HepG2 (cell line): Measurements from ENCODE around the gene MCC. TPM values are rescaled to one million over a fixed set of nuclear protein-coding genes. Genes with fewer than 3 reads are reported as not detected.

ENCODE experiments used
- ATAC-seq: fragments of 200-7000 bp; cut with Tn5 transposase; 3 replicates; pipeline ENCODE4 v1.9.1; 2020; ENCODE audit warnings: mild to moderate bottlenecking, moderate library complexity
- BruUV-seq: library from RNA; stranded (reverse); fragments of 400-500 nt; replicated peaks from 2 replicates; lab custom pipeline; 2021; lab: Mats Ljungman, UMichigan
- CTCF ChIA-PET: fragments of 300-600 bp; formaldehyde crosslinking; extraction: SDS; loops from one replicate; lab custom pipeline; 2021; ENCODE audit warnings: low total read pairs, inconsistent platforms, low intra/inter-chr PET ratio; lab: Yijun Ruan, JAX
- POLR2A ChIA-PET: fragments of 350-600 bp; sonication (Branson Sonifier 250); formaldehyde crosslinking; loops from one replicate; lab custom pipeline; 2020; ENCODE audit warnings: antibody characterized with exemption, inconsistent platforms; lab: Yijun Ruan, JAX
- DNase-seq: peaks from one replicate; pipeline ENCODE4 v3.0.0-alpha.2; 2015; ENCODE audit warnings: low spot score
- FAIRE-seq: peaks from 3 replicates; lab custom pipeline; 2011; peaks lifted over from hg19 to GRCh38; lab: Jason Lieb, UNC
- H2AFZ ChIP-seq: one replicate; pipeline ENCODE4 v1.6.1; 2011; ENCODE audit warnings: low read length, inconsistent platforms
- H3K27ac ChIP-seq: fragments of 300-600 bp; 3 replicates; pipeline ENCODE4 v1.8.0; 2011; ENCODE audit warnings: mixed run types, mild to moderate bottlenecking, mixed read lengths, low read length, inconsistent platforms; ENCODE audit not compliant: insufficient read depth; ENCODE audit errors: extremely low read length
- H3K27me3 ChIP-seq, 2 experiments: fragments of 200-600 bp in 1 of 2; 2 replicates in 1 of 2; 3 replicates in 1 of 2; pipeline versions ENCODE4 v1.6.0 to v1.8.0; 2011; ENCODE audit warnings: low read length in 2 of 2, mild to moderate bottlenecking in 2 of 2, moderate library complexity in 2 of 2, inconsistent platforms in 1 of 2; ENCODE audit not compliant: insufficient read depth in 2 of 2, control insufficient read depth in 1 of 2
- H3K36me3 ChIP-seq, 2 experiments: fragments of 200-600 bp in 1 of 2; replicated peaks in 1 of 2; 2 replicates in 1 of 2; 3 replicates in 1 of 2; pipeline versions ENCODE4 v1.5.1 to v1.8.0; 2011; ENCODE audit warnings: low read length in 2 of 2, inconsistent platforms in 1 of 2; ENCODE audit not compliant: insufficient read depth in 2 of 2, control insufficient read depth in 1 of 2
- H3K4me1 ChIP-seq: 2 replicates; pipeline ENCODE4 v1.5.1; 2012; ENCODE audit warnings: low read length, inconsistent platforms; ENCODE audit not compliant: insufficient read depth
- H3K4me2 ChIP-seq: 2 replicates; pipeline ENCODE4 v1.6.0; 2011; ENCODE audit warnings: low read depth, low read length, inconsistent platforms
- H3K4me3 ChIP-seq, 3 experiments: fragments of 200-600 bp in 1 of 3; sonication (generic), shearing (Covaris generic) in 1 of 3; replicated peaks in 1 of 3; 2 replicates each; pipeline ENCODE4 v1.5.1; 2011 to 2016; ENCODE audit warnings: low read length in 3 of 3, inconsistent platforms in 2 of 3, low read depth in 2 of 3, mild to moderate bottlenecking in 2 of 3, control low read depth in 1 of 3, mixed read lengths in 1 of 3; ENCODE audit not compliant: insufficient read depth in 1 of 3
- H3K79me2 ChIP-seq: one replicate; pipeline ENCODE4 v1.6.1; 2011; ENCODE audit warnings: low read length, inconsistent platforms; ENCODE audit not compliant: insufficient read depth
- H3K9ac ChIP-seq: 2 replicates; pipeline ENCODE4 v1.6.0; 2011; ENCODE audit warnings: mild to moderate bottlenecking, low read depth, low read length, inconsistent platforms; ENCODE audit not compliant: insufficient read depth
- H3K9me3 ChIP-seq: 2 replicates; pipeline ENCODE4 v1.5.1; 2012; ENCODE audit warnings: mild to moderate bottlenecking, low read length
- H4K20me1 ChIP-seq: 2 replicates; pipeline ENCODE4 v1.6.0; 2011; ENCODE audit warnings: inconsistent platforms, mild to moderate bottlenecking, low read length, moderate library complexity; ENCODE audit not compliant: insufficient read depth
- CBX2 ChIP-seq, 2 experiments: fragments of 200-600 bp in 1 of 2; sonication (generic); formaldehyde crosslinking in 1 of 2; IDR thresholded peaks; 2 replicates each; pipeline versions ENCODE4 v1.7.0 to v1.8.1; 2018 to 2022; ENCODE audit warnings: low read depth in 2 of 2, low read length in 1 of 2, mild to moderate bottlenecking in 1 of 2, missing genetic modification reagents in 1 of 2
- CHCHD3 ChIP-seq: sonication (generic); formaldehyde crosslinking; IDR thresholded peaks from 2 replicates; pipeline ENCODE4 v1.8.0; 2022; ENCODE audit warnings: mild to moderate bottlenecking, missing genetic modification reagents, moderate library complexity
- EZH2 ChIP-seq: conservative IDR thresholded peaks from 2 replicates; pipeline ENCODE4 v1.6.1; 2012; ENCODE audit warnings: mild to moderate bottlenecking, low read depth, low read length, moderate library complexity
- KLF12 ChIP-seq: sonication (generic); formaldehyde crosslinking; IDR thresholded peaks from 2 replicates; pipeline ENCODE4 v1.4.0; 2020; ENCODE audit warnings: missing genetic modification reagents, borderline replicate concordance
- RCOR2 ChIP-seq: IDR thresholded peaks from 2 replicates; pipeline ENCODE4 v1.6.1; 2016; ENCODE audit warnings: missing biosample characterization, missing genetic modification reagents
- SOX5 ChIP-seq: IDR thresholded peaks from 2 replicates; pipeline ENCODE4 v1.6.1; 2016; ENCODE audit warnings: borderline replicate concordance
- TRAFD1 ChIP-seq: sonication (generic); formaldehyde crosslinking; IDR thresholded peaks from 2 replicates; pipeline ENCODE4 v1.5.1; 2020; ENCODE audit warnings: missing genetic modification reagents, mild to moderate bottlenecking, borderline replicate concordance
- ZFP41 ChIP-seq: sonication (generic); formaldehyde crosslinking; IDR thresholded peaks from 2 replicates; pipeline ENCODE4 v1.4.0; 2020; ENCODE audit warnings: mild to moderate bottlenecking, missing genetic modification reagents, borderline replicate concordance
- ZNF17 ChIP-seq: sonication (generic); formaldehyde crosslinking; IDR thresholded peaks from 2 replicates; pipeline ENCODE4 v1.5.0; 2020; ENCODE audit warnings: mild to moderate bottlenecking, missing genetic modification reagents
- ZNF432 ChIP-seq: sonication (generic); formaldehyde crosslinking; IDR thresholded peaks from 2 replicates; pipeline ENCODE4 v1.5.0; 2020; ENCODE audit warnings: missing genetic modification reagents, mild to moderate bottlenecking, borderline replicate concordance
- ZNF652 ChIP-seq: IDR thresholded peaks from 2 replicates; pipeline ENCODE4 v1.6.1; 2016; ENCODE audit warnings: low read depth, borderline replicate concordance
- ZNF737 ChIP-seq: sonication (generic); formaldehyde crosslinking; IDR thresholded peaks from 2 replicates; pipeline ENCODE4 v1.5.0; 2020; ENCODE audit warnings: missing genetic modification reagents, mild to moderate bottlenecking, borderline replicate concordance
- WGBS: methylation state at CpG from one replicate; pipeline ENCODE4 v1.1.6; 2017; ENCODE audit warnings: low lambda C conversion rate; 5-methylcytosine and 5-hydroxymethylcytosine counted together
- in situ Hi-C: cut with HindIII; loops from 2 replicates; pipeline ENCODE4 v1.10.0; 2017; ENCODE audit warnings: low pct_unique_long_range_greater_than_20kb; ENCODE audit not compliant: extremely low pct_ligation_motif_present
- intact Hi-C: fragments of 100-400 bp; cut with micrococcal nuclease; formaldehyde crosslinking; loops from one replicate; pipeline ENCODE4 v1.10.0; 2022; ENCODE audit not compliant: unreplicated experiment
- polyA plus RNA-seq, 8 experiments: library from polyadenylated mRNA; depleted of rRNA in 3 of 8; stranded (reverse) in 7 of 8; unstranded in 1 of 8; fragments of >200 nt; fragmentation: Illumina TruSeq in 4 of 8; extraction: Trizol in 4 of 8; gene quantifications; 2 replicates each; pipeline versions ENCODE4 v1.2.1 to v1.2.3, GENCODE V29; 2011 to 2016; ENCODE audit warnings: low read depth in 4 of 8, missing spikeins in 1 of 8, mixed read lengths in 1 of 8; ENCODE audit not compliant: insufficient read depth in 1 of 8
- total RNA-seq, 5 experiments: library from RNA; depleted of rRNA; stranded (reverse); fragments of >200 nt; fragmentation: Illumina TruSeq; extraction: Trizol; gene quantifications; 2 replicates each; pipeline ENCODE4 v1.2.3, GENCODE V29; 2016; ENCODE audit warnings: low read depth in 1 of 5

The MCC gene
- total and polyA plus RNA-seq, 2 of the 13 experiments (the other 11 are each of a cell fraction or from before 2014, with no cell fraction given) = 0.55 to 2.4 TPM

- CTCF ChIA-PET = no interaction called here
- Histone ChIP-seq H2AFZ (no peak overlapping the region), H3K4me1 (peaks cover 21% of the 10 kb centered on the region), H3K9me3 (no peaks in the 10 kb centered on the region), H3K27ac (no peak overlapping the region), H3K4me2 (peak overlapping the region; percentile 84), H3K36me3 (no peaks in the 10 kb centered on the region), H3K79me2 (no peaks in the 10 kb centered on the region), H4K20me1 (no peaks in the 10 kb centered on the region), H3K4me3 (peak overlapping the region; percentile 51 to 66 (median 53)), H3K27me3 (peaks cover 8 to 55% of the 10 kb centered on the region in 2 experiments; a peak in 4 of 5 replicates)
- DNase-seq (no peak), ATAC-seq (peak; percentile 19; the same call in 1 of the 3 replicates), FAIRE-seq (no peak)
- intact Hi-C loops (no loop called here), in situ Hi-C loops (no loop called here)
- 8% methylated on average over 11 of the region's 11 CpGs for WGBS
- no TSS peak for BruUV-seq
- POLR2A ChIA-PET = no interaction called here
- TF ChIP-seq CBX2 (IDR thresholded peaks at IDR 0.05; ENCODE audit: low read depth, low read length) (0 out of 2 replicates have a peak, but pooled peaks have one; percentile 10), CBX2 (CRISPR knock-in tag; IDR thresholded peaks at IDR 0.05; ENCODE audit: low read depth) (no peak), ZNF652 (no peak), EZH2 (peak; percentile 73), ZNF737 (no peak)
- TF ChIP-seq, all 625 proteins: peak for 2
- no peak overlapping the region for H3K9ac ChIP-seq
Measured at GRCh38 chr5:113293975-113294310, 194.3 kb downstream of the MCC start.

- H4K20me1 ChIP-seq = no peaks in the 10 kb centered on the region
- no peaks in the 10 kb centered on the region for H3K79me2 ChIP-seq
- ATAC-seq (no peak; the same call in 2 of the 3 replicates), DNase-seq (no peak), FAIRE-seq (no peak)
- in situ Hi-C loops = no loop called here
- intact Hi-C loops = no loop called here
- WGBS = 8% methylated on average over 21 of the region's 23 CpGs
- no peaks in the 10 kb centered on the region for H3K9me3 ChIP-seq
- no peak overlapping the region for H3K27ac ChIP-seq
- peak overlapping the region; percentile 84; the same call in 1 of the 2 replicates for H3K4me2 ChIP-seq
- TF ChIP-seq KLF12 (CRISPR knock-in tag) (no peak), ZNF432 (CRISPR knock-in tag) (no peak), ZNF17 (CRISPR knock-in tag) (no peak), TRAFD1 (CRISPR knock-in tag) (no peak), ZFP41 (CRISPR knock-in tag) (no peak), CHCHD3 (CRISPR knock-in tag) (no peak), SOX5 (CRISPR knock-in tag) (no peak), RCOR2 (CRISPR knock-in tag) (no peak)
- CTCF ChIA-PET = no interaction called here
- no peak overlapping the region for H2AFZ ChIP-seq
- POLR2A ChIA-PET = no interaction called here
- no peak overlapping the region for H3K4me3 ChIP-seq
- H3K9ac ChIP-seq = no peak overlapping the region
- peaks cover 8 to 55% of the 10 kb centered on the region in 2 experiments; a peak in 4 of 5 replicates for H3K27me3 ChIP-seq
- H3K4me1 ChIP-seq = peaks cover 21% of the 10 kb centered on the region
- H3K36me3 ChIP-seq = no peaks in the 10 kb centered on the region
- no TSS peak for BruUV-seq
Measured at GRCh38 chr5:113293068-113293974, 194.9 kb downstream of the MCC start.
